ENCODE measurements around the gene CDK6.
A peak's percentile ranks its signal among the peaks of the same experiment; 100 is the strongest.

The CDK6 gene

GRCh38 chr7:92793656-92794205, 42.6 kb downstream of the CDK6 start:
- no peak for DNase-seq (ENCODE audit: low read depth)

GRCh38 chr7:92790992-92791391, 45.4 kb downstream of the CDK6 start:
- DNase-seq (ENCODE audit: low read depth), result peak; percentile 90

GRCh38 chr7:92788559-92789183, 47.7 kb downstream of the CDK6 start:
- no peak for DNase-seq (ENCODE audit: low read depth)

- peak; percentile 68 for DNase-seq (ENCODE audit: low read depth)
Measured at GRCh38 chr7:92785923-92786322, 50.5 kb downstream of the CDK6 start.

- DNase-seq (ENCODE audit: low read depth), result no peak
Measured at GRCh38 chr7:92784935-92785334, 51.4 kb downstream of the CDK6 start.

- DNase-seq (ENCODE audit: low read depth), result peak; percentile 67
Measured at GRCh38 chr7:92783260-92784201, 52.8 kb downstream of the CDK6 start.

GRCh38 chr7:92782855-92783254, 53.5 kb downstream of the CDK6 start:
- no peak for DNase-seq (ENCODE audit: low read depth)

- DNase-seq (ENCODE audit: low read depth), result no peak
Measured at GRCh38 chr7:92782236-92782635, 54.1 kb downstream of the CDK6 start.

GRCh38 chr7:92781117-92781720, 55.2 kb downstream of the CDK6 start:
- DNase-seq (ENCODE audit: low read depth), result peak; percentile 26

- DNase-seq (ENCODE audit: low read depth), result peak; percentile 64
Measured at GRCh38 chr7:92778972-92779371, 57.4 kb downstream of the CDK6 start.

GRCh38 chr7:92777993-92778392, 58.4 kb downstream of the CDK6 start:
- no peak for DNase-seq (ENCODE audit: low read depth)

- no peak for DNase-seq (ENCODE audit: low read depth)
Measured at GRCh38 chr7:92773808-92774207, 62.6 kb downstream of the CDK6 start.

GRCh38 chr7:92769844-92770243, 66.5 kb downstream of the CDK6 start:
- no peak for DNase-seq (ENCODE audit: low read depth)

- DNase-seq (ENCODE audit: low read depth), result no peak
Measured at GRCh38 chr7:92769394-92769699, 67.0 kb downstream of the CDK6 start.

GRCh38 chr7:92768501-92769393, 67.6 kb downstream of the CDK6 start:
- peak; percentile 60 for DNase-seq (ENCODE audit: low read depth)

GRCh38 chr7:92767437-92767836, 68.9 kb downstream of the CDK6 start:
- DNase-seq (ENCODE audit: low read depth), result peak; percentile 57

GRCh38 chr7:92766461-92767003, 69.8 kb downstream of the CDK6 start:
- peak; percentile 61 for DNase-seq (ENCODE audit: low read depth)

GRCh38 chr7:92765725-92766124, 70.6 kb downstream of the CDK6 start:
- DNase-seq (ENCODE audit: low read depth), result peak; percentile 93

- DNase-seq (ENCODE audit: low read depth), result peak; percentile 85
Measured at GRCh38 chr7:92763636-92764423, 72.5 kb downstream of the CDK6 start.

GRCh38 chr7:92762851-92763250, 73.5 kb downstream of the CDK6 start:
- peak; percentile 52 for DNase-seq (ENCODE audit: low read depth)
